GM12875 (cell line): ENCODE measurements around the gene GASK1A.

Experiments used
- H3K4me3 ChIP-seq: one replicate; pipeline ENCODE4 v1.5.1; 2011; ENCODE audit warnings: low read depth, low read length, control low read depth
- TF ChIP-seq, protein P1 (sequence below): IDR thresholded peaks from 2 replicates; pipeline ENCODE4 v1.5.1; 2011; ENCODE audit warnings: low read depth, mild to moderate bottlenecking, control low read depth, inconsistent platforms, low read length, moderate library complexity, borderline replicate concordance; ENCODE audit not compliant: insufficient read depth

The GASK1A gene

DNA sequence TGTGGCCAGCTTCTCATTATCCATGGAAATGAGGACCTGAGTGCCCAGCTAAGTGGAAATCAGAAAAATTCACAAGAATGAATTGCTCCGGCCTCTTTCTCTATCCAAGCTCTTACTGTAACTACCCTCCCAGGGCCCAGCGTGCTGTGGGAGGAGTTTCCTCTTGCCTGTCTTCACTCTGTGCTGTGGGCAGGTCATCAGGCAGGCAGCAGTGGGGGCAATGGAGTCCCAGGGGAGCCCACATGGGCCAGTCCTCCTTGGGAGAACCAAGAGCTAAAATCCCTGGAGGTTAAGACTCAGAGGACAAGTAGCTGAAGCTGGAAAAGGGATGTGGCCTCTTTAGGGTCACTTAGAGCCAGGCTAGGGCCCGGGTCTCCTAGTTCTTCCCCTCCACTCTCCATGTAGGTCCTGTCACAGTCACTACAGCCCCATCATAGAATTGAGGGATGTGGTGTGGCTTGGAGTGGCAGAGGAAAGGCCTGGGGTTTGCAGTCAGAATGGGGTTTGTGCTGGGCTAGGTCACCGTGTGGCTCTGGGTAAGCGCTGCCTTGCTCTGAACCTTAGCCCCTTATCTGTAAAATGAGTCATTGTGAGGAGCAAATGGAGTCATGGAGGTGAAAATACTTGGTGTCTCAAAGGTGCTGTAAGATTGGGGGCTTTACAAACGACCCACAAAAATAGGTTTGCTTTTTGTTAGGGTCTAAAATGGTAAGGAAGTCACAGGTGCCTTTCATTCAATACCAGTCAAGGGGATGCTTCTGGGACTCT lies 3.7 kb downstream of the GASK1A start:
- no peak overlapping the region for H3K4me3 ChIP-seq
- TF ChIP-seq, protein P1, sequence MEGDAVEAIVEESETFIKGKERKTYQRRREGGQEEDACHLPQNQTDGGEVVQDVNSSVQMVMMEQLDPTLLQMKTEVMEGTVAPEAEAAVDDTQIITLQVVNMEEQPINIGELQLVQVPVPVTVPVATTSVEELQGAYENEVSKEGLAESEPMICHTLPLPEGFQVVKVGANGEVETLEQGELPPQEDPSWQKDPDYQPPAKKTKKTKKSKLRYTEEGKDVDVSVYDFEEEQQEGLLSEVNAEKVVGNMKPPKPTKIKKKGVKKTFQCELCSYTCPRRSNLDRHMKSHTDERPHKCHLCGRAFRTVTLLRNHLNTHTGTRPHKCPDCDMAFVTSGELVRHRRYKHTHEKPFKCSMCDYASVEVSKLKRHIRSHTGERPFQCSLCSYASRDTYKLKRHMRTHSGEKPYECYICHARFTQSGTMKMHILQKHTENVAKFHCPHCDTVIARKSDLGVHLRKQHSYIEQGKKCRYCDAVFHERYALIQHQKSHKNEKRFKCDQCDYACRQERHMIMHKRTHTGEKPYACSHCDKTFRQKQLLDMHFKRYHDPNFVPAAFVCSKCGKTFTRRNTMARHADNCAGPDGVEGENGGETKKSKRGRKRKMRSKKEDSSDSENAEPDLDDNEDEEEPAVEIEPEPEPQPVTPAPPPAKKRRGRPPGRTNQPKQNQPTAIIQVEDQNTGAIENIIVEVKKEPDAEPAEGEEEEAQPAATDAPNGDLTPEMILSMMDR = no peak

DNA sequence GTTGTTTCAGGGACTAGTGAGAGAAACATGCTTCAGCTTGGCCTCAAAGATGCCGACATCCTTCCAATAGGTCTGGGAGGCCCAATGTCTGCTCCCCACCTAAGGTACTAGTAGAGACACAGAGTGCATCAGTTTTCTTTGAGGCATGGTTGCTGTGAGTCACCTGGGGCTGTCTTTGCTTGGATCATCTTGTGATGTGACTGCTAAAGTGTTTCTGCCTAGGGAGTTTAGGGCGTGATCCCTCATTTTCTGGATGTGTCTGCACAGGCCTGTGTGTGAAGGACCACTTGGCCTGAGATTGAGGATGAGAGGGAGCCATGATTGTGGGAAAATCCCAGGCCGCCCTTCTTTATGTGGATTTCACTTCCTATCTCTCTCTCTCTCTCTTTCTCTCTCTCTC lies 4.8 kb downstream of the GASK1A start:
- H3K4me3 ChIP-seq = no peak overlapping the region
- TF ChIP-seq, protein P1 = no peak

DNA sequence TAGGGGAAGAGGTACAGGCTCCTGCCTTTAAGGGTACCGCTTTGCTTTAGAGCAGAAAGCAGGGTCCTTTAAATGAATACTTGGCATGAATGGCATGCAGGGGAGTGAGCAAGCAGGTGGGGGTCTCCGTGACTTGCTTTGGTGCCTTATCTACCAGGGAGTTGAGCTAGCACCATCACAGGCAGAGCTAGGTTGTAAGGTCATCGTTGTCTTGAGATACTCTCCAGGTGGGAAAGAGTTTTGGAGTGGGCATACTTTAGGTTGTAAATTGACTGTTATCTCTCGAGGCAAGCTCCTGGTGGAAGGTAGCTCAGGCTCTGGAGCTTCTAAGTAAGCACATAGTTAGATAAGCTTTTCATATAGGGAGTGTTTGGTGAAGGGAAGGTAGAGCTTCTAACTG lies 5.6 kb downstream of the GASK1A start:
- H3K4me3 ChIP-seq = no peak overlapping the region
- TF ChIP-seq, protein P1 = no peak

DNA sequence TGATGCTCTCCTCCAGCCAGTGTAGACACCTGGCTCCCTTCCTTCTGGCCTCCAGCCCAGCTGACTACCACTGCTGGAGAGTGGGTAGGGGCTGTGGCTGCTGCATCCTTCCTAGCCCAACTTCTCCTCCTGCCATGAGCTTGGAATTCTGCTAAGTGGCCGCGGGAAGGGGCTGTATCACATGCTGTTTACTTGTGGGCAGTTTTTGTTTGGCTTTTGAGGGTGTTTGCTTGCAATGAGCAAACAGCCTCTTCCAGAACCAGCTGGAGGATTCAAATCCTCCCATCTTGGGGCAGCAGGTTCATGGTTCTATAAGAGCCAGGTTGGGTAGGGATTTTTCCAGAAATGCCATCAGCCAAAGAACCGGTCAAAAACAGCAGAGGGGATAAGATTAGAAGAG lies 9.0 kb downstream of the GASK1A start:
- no peak overlapping the region for H3K4me3 ChIP-seq
- TF ChIP-seq, protein P1 = no peak

DNA sequence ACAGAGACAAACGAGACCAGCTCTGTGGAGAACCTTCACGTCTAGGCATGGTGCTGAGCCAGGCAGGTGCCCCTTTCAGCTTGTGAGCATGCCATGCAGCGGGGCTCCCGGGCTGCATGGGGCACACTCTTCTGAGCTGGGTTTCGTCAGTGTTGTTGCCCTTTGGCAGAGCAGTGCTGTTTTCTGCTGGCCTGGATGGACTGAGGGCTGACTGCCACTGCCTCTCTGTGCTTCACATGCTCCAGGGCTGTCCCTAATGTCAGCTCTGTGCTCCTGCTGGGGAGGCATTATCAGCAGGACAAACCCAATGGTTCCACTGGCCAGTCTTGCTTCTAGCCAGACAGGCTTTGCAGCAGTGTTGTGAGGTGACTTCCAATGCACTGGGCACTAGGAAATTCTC lies 9.5 kb downstream of the GASK1A start:
- TF ChIP-seq, protein P1 = no peak
- H3K4me3 ChIP-seq = no peak overlapping the region

DNA sequence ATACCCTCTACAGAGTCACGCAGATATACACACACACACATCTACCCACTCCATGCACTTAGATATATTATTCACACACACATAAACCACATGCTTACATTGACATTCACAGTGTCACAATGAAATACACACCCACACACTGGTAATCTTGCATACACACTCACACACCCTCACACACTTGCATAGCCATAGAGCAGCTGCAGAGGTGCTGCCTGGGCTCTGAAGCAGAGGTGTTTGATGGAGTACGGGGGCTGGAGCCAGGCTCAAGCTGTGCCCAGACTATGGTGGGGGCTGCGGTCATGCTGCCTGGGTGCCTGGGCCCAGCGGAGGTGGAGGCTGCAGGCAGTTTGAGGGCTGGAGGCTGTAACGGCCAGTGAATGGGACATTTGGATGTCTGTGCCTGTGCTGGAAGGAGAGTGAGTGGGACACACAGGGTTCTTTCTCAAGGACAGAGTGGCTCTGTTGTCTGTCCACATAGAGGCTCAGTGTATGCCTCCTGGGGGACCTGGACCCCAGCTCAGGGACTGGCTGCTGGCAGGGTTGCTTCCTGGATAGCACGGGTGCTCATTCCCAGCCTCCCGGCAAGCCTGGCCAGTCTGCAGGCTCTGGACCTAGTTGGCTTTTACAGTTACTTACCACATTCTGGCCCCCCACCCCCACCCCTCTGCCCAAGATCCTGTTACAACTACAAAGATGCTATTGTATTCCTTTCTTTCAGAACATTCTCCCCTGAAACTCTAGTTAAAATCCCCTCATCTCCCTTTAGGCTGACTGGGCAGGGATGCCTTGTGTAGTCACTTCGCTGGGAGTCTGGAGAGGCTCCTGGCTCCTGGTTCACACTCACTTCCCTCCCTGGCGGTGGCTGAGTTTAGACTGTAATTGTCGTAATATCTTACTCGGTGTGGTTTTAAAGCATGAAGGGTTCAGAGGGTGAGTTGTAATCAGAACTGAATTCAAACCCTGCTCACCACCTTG lies 12.5 kb downstream of the GASK1A start:
- no peak overlapping the region for H3K4me3 ChIP-seq
- TF ChIP-seq, protein P1 = no peak

DNA sequence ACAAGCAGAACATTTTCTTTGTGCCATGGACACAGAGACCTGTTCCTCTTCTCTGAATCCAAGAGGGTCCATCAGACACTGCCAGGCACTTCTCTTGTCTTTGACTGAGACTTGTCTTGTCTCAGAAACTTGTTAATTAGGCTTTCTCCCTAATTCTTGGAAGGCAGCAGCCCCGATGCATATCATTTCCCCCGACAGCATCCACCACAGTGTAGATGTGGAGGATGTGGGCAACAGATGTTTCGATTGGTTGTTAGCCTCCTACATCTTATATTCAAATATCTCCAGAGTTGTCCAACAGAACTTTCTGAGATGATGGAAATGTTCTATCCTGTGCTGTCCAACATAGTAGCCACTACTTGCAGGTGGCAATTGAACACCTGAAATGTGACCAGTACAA lies 15.5 kb downstream of the GASK1A start:
- TF ChIP-seq, protein P1 = no peak
- H3K4me3 ChIP-seq = no peak overlapping the region
